ENCODE results near the gene CLCN2.

Gene CLCN2

GRCh38 chr3:184380627-184381260 is 19.3 kb upstream of the CLCN2 start:
- no peak for DNase-seq

DNA sequence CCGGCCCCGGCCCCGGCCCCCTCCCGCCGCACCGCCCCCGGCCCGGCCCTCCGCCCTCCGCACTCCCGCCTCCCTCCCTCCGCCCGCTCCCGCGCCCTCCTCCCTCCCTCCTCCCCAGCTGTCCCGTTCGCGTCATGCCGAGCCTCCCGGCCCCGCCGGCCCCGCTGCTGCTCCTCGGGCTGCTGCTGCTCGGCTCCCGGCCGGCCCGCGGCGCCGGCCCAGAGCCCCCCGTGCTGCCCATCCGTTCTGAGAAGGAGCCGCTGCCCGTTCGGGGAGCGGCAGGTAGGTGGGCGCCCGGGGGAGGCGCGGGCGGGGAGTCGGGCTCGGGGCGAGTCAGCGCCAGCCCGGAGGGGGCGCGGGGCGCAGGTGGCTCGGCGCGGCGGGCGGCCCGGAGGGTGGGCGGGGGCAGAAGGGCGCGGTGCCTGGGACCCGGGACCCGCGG is 18.8 kb upstream of the CLCN2 start:
- no peak for DNase-seq

GRCh38 chr3:184379358-184380184 is 18.2 kb upstream of the CLCN2 start, which contains the start of gene CHRD:
CHRD (plus strand) TSS chr3:184380054; CDS start chr3:184380319, 265 bp downstream.
- DNase-seq: no peak

GRCh38 chr3:184378651-184379357 is 17.4 kb upstream of the CLCN2 start:
- no peak for DNase-seq

GRCh38 chr3:184377882-184378445 is 16.6 kb upstream of the CLCN2 start, which contains the start of gene THPO:
THPO (minus strand) TSS chr3:184378207; CDS start chr3:184376259, 1,948 bp downstream.
- DNase-seq: no peak

DNA sequence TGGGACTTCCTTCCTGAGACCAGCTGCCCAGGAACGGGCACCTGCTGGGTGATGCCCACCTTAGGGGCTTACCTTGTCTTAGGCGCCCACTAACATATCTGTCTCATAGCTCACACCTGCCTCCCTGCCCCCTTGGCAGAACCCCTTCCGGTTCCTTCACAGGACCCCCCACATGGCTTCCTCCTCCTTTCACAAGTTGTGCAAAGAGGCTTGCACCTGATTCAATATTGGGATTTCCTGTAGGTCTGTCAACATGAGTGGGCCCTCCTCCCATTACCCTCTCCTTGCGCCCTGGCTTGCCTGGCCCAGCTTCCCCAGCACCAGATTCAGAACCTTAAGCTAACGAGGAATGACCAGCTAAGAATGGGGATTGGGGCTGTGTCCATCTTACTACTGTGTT is 16.0 kb upstream of the CLCN2 start:
- DNase-seq: no peak

DNA sequence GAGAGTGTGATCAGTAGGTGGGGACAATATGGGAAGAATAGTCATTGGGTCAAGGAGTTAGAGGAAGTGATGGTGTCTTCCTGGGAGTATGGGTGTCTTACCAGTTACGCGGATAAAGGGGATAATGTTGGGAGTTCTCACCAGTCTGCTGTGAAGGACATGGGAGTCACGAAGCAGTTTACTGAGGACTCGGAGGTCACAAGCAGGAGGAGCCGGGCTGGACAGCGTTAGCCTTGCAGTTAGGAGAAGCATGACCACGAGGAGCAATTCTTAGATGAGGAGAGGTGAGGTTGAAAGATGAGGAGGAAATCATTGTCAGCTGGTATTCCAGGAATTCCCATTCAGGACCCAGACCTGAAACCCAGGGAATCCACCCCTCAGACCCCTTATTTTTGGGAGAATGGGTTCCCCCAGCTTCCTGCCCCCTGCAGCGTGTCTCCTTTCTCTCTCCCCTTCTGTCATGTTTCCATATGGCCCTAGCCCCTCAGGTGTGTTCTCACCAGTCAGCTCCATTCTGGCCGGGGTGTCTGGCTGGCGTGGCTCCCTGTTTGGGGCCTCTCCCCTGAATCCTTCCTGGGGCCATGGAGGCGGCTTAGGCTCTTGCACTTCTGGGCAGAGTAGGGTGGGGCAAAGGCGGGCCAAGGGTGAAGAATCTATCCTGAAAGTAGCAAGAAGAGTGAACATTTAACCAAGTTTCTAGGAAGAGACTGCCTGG is 14.5 kb upstream of the CLCN2 start:
- no peak for DNase-seq

DNA sequence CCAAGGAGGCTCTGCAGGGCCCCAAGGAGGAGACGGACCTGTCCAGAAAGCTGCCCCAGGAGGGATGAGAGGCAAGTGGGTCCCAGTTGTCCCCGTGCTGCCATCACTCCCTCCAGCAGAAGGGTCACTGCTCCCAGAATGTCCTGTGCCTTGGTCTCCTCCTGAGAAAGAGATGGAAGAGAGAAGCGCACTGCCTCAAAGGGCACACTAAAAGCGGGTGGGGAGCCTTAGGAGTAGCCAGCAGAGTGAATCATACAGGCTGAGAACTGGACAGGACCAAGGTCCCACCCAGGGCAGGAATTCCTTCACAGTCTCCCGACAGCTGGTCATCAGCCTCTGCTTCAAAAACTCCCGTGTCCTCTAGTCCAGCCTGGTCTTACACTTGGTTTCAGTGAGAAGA is 12.0 kb upstream of the CLCN2 start:
- no peak for DNase-seq

GRCh38 chr3:184372911-184373310 is 11.5 kb upstream of the CLCN2 start:
- no peak for DNase-seq

DNA sequence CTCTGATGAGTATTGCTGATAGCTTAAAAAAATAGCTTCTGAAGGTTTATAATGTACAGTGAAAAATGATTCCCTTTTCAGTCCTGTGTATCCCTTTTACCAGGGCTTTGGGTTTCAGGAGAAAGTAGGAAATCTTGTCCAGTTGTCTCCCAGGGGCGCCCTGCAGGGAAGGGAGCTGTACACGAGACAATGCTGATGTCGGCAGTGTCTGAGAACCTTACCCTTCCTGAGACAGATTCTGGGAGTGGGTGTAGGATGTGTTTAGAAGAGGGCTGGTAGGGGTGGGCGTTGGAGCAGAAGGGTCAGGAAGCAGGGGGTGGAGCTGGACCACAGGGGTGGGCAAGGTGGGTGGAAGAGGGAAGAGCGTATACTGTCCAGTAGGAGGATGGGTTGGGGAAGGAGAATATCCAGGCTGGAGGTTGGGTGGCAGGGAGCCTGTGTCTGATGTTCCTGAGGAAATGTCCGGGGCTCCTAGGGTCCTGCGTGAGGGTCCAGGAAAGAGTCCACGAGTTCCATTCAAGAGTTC is 11.0 kb upstream of the CLCN2 start:
- no peak for DNase-seq

- peak; percentile 82 for DNase-seq
Observed at GRCh38 chr3:184371570-184372018, 10.2 kb upstream of the CLCN2 start.

- no peak for DNase-seq
Observed at GRCh38 chr3:184368586-184369183, 7.3 kb upstream of the CLCN2 start.

DNA sequence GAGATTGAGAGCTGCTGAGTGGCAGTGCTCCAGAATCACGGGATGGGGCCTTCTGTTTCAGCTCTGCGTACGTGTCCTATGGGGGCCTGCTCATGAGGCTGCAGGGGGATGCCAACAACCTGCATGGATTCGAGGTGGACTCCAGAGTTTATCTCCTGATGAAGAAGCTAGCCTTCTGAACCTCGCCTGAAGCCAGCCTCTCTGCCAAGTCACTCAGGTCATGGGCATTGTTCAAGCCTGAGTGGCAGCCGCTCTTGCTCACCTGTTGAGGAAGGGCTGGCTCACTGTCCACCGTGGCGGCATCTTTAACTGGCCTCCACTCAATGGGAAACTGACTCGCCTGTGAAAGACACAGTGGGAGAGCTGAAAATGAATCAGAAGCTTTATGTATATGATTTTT is 6.7 kb upstream of the CLCN2 start:
- no peak for DNase-seq

DNA sequence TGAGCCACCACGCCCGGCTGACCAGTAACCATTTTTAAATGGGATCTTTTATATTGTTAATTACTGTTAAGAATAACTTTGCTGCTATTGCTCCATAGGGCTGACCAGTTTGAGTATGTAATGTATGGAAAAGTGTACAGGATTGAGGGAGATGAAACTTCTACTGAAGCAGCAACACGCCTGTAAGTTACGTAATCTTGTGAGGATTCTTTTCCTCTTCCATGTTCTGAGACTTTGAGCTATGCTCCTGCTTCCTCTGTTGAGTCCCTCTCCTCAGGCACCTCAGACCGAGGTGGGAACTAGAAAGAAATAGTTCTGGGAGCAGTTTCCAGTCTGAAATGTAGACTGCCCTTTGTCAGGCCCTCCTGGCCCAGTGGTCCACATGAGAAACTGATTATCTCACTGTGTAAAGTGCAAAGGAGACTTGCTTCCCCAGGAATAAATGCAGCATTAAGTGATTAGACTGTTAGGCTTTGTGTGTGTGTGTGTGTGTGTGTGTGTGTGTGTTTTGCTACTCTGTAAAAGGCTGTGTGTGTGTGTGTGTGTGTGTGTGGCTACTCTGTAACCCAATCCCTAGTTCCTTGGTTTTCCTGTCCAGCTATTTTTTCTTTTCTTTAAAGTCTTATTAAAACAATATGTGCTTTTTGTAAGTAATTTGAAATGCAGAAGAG is 5.3 kb upstream of the CLCN2 start:
- no peak for DNase-seq

- DNase-seq: peak; percentile 95
Observed at GRCh38 chr3:184362668-184363546, 1.5 kb upstream of the CLCN2 start.

DNA sequence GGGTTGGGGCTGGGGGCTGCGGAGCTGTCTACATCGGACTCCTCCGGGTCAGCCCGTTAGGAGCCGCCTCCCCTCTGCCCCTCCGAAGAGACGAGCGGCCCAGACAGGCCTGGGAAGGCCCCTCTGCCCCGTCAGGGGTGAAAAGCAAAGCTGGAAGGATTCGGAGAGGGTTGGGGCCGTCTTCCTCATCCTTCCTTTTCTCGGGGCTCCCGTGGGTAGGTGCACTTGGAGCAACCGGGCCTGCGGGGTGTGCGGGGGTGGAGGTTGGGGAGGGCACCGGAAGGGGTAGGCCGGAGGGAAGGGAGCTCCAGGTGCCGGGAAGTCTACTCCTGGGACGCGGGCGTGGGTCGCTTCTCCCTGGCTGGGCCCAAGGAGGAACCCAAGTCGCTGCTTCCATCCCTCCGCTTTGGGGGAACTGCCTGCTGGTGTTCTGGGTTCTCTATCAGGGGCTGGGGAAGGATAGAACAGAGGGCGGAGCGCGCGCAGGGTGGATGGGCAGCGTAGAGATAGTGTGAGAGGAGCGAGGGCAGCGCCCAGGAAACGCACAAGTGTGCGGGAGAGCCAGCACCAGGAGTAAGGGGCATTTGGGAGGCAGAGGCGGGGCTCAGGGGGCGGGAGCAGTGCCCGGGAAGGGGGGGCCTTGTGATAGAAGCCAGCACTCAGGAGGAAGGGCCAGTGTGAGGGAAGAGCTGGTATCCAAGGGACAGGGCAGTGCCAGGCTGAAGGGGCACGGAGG is 695 bp upstream of the CLCN2 start:
- DNase-seq: no peak

DNA sequence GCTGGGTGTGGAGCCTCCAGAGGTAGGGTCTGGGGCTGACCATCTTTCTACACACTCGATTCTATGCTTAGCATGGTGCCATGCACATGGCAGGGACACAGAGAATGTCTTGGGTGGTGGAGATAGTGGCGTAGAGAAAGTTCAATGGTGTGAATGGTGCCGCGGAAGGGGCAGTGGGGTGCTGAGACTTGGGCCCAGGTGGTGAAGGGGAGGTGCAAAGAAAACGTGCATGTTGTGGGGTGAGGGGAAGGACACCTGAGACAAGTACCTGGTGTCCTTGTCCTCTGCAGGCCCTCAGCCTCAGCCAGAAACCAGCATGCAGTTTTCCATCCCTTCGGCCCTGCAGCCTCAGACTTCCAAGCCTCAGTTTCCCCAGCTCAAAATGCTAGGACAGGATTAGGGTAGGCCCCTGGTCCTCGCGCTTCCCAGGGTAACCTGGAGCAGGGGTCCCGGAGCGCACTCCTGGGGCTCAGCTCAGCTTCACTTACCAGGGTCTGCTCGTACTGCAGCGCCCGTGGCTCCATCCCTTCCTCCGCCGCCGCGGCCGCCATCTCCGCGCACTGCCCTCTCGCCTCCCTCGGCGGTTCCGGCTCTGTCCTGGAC is 375 bp downstream of the CLCN2 start:
- no peak for DNase-seq

DNA sequence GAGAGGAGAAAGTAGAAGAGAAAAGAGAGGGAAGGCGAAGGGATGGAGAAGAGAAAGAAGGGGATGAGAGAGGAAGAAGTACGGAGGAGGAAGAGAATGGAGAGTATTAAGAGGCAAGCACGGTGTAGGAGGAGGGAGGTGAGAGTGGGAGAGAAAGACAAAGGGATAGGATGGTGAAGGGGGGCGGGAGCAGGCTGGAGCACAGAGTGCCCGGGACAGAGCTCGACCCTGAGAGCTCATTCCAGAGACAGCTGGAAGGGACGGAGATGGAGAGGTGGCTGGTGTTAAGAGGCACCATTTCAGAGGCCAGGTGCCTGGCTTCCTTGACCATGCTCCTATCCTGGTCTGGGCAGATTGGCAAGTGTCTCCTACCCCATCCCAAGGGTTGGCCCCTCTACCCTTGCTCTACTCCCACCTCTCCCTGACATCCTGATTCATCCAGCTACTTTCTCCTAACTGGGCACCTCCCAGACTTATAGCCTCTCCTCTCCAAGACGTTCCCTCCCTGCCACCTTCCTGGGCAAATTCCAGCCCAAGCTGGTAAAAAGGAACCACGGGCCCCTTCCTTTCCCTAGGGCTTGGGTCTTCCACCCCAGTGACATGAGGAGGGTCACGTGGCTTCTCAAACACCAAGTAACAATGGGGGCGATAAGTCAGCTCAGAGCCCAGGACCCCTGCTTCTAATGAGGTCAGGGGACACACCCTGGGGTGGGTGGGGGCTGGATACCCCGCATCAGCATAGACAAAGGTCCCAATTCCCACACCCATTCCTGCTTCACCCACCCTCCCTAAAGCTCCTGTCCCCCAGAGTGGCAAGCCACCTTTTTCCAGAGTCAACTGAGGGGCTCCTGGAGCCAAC is 1.1 kb downstream of the CLCN2 start:
- DNase-seq: no peak
